ENCODE results near the gene VAV2. TPM values are rescaled to one million over a fixed set of nuclear protein-coding genes. Genes with fewer than 3 reads are reported as not detected.
"Not testable (repeated sequence)": the region's sequence is repeated elsewhere in the genome, so short reads cannot be mapped to it uniquely, and the experiment has no call there.

The VAV2 gene
- total RNA-seq, 2 donors from 2014 or later: 3.4 to 6.0 TPM

GRCh38 chr9:133754688-133755227, 237.4 kb downstream of the VAV2 start:
- Histone ChIP-seq H3K9me3 (no peaks in the 10 kb centered on the region), H3K36me3 (no peaks in the 10 kb centered on the region), H3K4me1 (no peaks in the 10 kb centered on the region), H3K4me3 (no peak overlapping the region), H3K27me3 (no peaks in the 10 kb centered on the region), H3K27ac (no peak overlapping the region)
- no peak for DNase-seq (ENCODE audit: low spot score)
- no peak for TF ChIP-seq CTCF (IDR thresholded peaks at IDR 0.05)

- Histone ChIP-seq H3K27me3 (no peaks in the 10 kb centered on the region), H3K9me3 (no peaks in the 10 kb centered on the region), H3K4me1 (no peaks in the 10 kb centered on the region), H3K4me3 (no peak overlapping the region), H3K27ac (no peak overlapping the region), H3K36me3 (no peaks in the 10 kb centered on the region)
- TF ChIP-seq CTCF (IDR thresholded peaks at IDR 0.05): no peak
- DNase-seq (ENCODE audit: low spot score): no peak
Observed at GRCh38 chr9:133754187-133754586, 237.9 kb downstream of the VAV2 start.

- no peaks in the 10 kb centered on the region for H3K27me3 ChIP-seq
- TF ChIP-seq CTCF (IDR thresholded peaks at IDR 0.05): no peak
- H3K4me3 ChIP-seq: no peak overlapping the region
- H3K36me3 ChIP-seq: no peaks in the 10 kb centered on the region
- no peaks in the 10 kb centered on the region for H3K4me1 ChIP-seq
- H3K9me3 ChIP-seq: no peaks in the 10 kb centered on the region
- no peak overlapping the region for H3K27ac ChIP-seq
- DNase-seq (ENCODE audit: low spot score): no peak
Observed at GRCh38 chr9:133752739-133753446, 239.2 kb downstream of the VAV2 start.

GRCh38 chr9:133750982-133751649, 241.0 kb downstream of the VAV2 start:
- Histone ChIP-seq H3K4me3 (no peak overlapping the region), H3K9me3 (no peaks in the 10 kb centered on the region), H3K36me3 (no peaks in the 10 kb centered on the region), H3K27ac (no peak overlapping the region), H3K4me1 (no peaks in the 10 kb centered on the region), H3K27me3 (no peaks in the 10 kb centered on the region)
- DNase-seq (ENCODE audit: low spot score): peak; percentile 23
- no peak for TF ChIP-seq CTCF (IDR thresholded peaks at IDR 0.05)

- TF ChIP-seq CTCF (IDR thresholded peaks at IDR 0.05): no peak
- Histone ChIP-seq H3K4me3 (no peak overlapping the region), H3K27me3 (no peaks in the 10 kb centered on the region)
Observed at GRCh38 chr9:133747309-133747708, 244.8 kb downstream of the VAV2 start.

GRCh38 chr9:133744528-133744927, 247.6 kb downstream of the VAV2 start:
- peak; percentile 7 for DNase-seq (ENCODE audit: low spot score)
- not testable (repeated sequence) for H3K36me3 ChIP-seq, H3K27me3 ChIP-seq, H3K4me3 ChIP-seq, H3K4me1 ChIP-seq, H3K27ac ChIP-seq, H3K9me3 ChIP-seq

More at GRCh38 chr9:133747309-133747708, 244.8 kb downstream of the VAV2 start:
- DNase-seq (ENCODE audit: low spot score): no peak
- H3K36me3 ChIP-seq: no peaks in the 10 kb centered on the region
- H3K4me1 ChIP-seq: no peaks in the 10 kb centered on the region
- H3K27ac ChIP-seq: no peak overlapping the region
- no peaks in the 10 kb centered on the region for H3K9me3 ChIP-seq
